Mammary epithelial cell (primary cell): Measurements from ENCODE around the gene CADM2.

Experiments
- CTCF ChIP-seq, 2 donors: IDR thresholded peaks in 1 of 2; conservative IDR thresholded peaks in 1 of 2; 2 replicates each; pipeline ENCODE4 v1.5.1; 2011 to 2012; ENCODE audit warnings: inconsistent platforms in 2 of 2, low read length in 2 of 2, mild to moderate bottlenecking in 2 of 2, control low read depth in 1 of 2, low read depth in 1 of 2; ENCODE audit not compliant: insufficient read depth in 1 of 2; ENCODE audit errors: extremely low read depth in 1 of 2
- EZH2 ChIP-seq: IDR thresholded peaks from 2 replicates; pipeline ENCODE4 v1.6.1; 2012; ENCODE audit warnings: low read length, inconsistent platforms, borderline replicate concordance

DNA sequence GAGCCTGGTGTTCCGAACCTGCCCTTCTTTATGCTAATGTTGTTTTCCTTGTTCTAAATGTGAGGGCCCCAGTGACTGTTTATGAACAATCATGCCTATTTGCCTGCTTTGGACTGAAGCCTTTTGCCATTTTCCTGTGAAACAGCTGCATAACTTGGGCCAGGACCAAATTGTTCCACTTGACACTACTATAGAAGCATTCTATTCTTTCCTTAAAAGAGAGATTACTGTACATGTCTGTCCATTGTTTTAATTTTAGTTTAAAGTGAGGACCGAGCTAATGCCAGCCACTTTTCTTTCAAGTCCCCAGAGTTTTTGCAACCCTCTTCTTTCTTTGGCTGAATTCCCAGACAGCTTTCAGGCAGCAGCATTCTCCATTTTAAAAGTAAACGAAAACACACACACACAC lies 980.3 kb downstream of the CADM2 start:
- TF ChIP-seq EZH2: no peak
- no peak for TF ChIP-seq CTCF (conservative IDR thresholded peaks at IDR 0.05 in 1 of 2, IDR thresholded peaks at IDR 0.05 in 1 of 2; ENCODE audit: extremely low read depth in 1 of 2, insufficient read depth in 1 of 2, low read depth in 1 of 2, low read length in 2 of 2)
